ENCODE data around the gene KIF3A.

KIF3A gene

GRCh38 chr5:132667309-132667708, 70.0 kb downstream of the KIF3A start (continued):
- TF ChIP-seq TSHZ2 (CRISPR knock-in tag; IDR thresholded peaks at IDR 0.05): no peak
- no peak for TF ChIP-seq ISL1 (CRISPR knock-in tag; IDR thresholded peaks at IDR 0.05)
- TF ChIP-seq SNAI2 (CRISPR knock-in tag; IDR thresholded peaks at IDR 0.05): no peak
- TF ChIP-seq TOX (CRISPR knock-in tag; IDR thresholded peaks at IDR 0.05; ENCODE audit: borderline replicate concordance): no peak
- no peak for TF ChIP-seq ZNF565 (CRISPR knock-in tag; conservative IDR thresholded peaks at IDR 0.05; ENCODE audit: low read depth)
- TF ChIP-seq ZFP3 (CRISPR knock-in tag; IDR thresholded peaks at IDR 0.05): no peak
- TF ChIP-seq RARB (CRISPR knock-in tag; IDR thresholded peaks at IDR 0.05): no peak
- TF ChIP-seq, protein P1, sequence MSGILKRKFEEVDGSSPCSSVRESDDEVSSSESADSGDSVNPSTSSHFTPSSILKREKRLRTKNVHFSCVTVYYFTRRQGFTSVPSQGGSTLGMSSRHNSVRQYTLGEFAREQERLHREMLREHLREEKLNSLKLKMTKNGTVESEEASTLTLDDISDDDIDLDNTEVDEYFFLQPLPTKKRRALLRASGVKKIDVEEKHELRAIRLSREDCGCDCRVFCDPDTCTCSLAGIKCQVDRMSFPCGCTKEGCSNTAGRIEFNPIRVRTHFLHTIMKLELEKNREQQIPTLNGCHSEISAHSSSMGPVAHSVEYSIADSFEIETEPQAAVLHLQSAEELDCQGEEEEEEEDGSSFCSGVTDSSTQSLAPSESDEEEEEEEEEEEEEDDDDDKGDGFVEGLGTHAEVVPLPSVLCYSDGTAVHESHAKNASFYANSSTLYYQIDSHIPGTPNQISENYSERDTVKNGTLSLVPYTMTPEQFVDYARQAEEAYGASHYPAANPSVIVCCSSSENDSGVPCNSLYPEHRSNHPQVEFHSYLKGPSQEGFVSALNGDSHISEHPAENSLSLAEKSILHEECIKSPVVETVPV (CRISPR knock-in tag; IDR thresholded peaks at IDR 0.05): no peak
- no peak for TF ChIP-seq TCF4 (CRISPR knock-in tag; IDR thresholded peaks at IDR 0.05; ENCODE audit: borderline replicate concordance)
- no peak for TF ChIP-seq GLIS3 (CRISPR knock-in tag; IDR thresholded peaks at IDR 0.05)

DNA sequence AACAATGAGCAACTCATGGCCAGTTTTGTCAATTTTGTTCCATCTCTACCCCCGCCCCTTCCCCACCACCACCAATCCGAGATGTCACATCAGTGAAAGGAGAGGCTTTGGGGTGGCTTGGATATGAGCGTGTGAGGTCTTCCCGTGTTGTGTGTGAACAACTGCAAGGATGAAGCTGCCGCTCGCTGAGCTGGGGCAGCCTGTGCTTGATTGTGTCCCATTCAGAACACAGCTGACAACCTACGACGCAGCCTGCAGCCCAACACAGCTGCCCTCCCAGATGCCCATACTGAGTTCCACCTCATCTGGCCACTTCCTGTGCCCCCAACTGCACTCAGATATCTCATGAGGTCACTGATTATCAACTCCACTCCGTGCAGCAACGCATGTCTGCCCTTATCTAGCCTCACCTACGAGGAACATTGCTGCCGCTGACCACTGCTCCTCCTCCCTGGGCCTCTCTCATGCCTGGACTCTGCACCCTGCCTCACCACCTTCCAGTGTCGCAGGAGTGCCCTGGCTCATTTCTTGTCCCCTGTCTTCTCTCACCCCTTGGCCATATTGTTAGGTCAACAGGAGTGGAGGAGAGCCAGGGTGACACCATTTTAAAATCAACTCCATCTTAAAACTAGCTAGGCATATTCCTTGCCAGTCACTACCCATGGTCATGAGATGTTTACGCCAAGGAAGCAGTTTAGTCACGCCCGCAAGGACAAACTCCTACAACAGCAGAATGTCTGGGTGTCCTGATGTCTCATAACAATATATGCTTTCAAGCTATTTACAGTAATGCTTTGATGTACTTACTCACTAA, 70.8 kb downstream of the KIF3A start:
- TF ChIP-seq, protein P2, sequence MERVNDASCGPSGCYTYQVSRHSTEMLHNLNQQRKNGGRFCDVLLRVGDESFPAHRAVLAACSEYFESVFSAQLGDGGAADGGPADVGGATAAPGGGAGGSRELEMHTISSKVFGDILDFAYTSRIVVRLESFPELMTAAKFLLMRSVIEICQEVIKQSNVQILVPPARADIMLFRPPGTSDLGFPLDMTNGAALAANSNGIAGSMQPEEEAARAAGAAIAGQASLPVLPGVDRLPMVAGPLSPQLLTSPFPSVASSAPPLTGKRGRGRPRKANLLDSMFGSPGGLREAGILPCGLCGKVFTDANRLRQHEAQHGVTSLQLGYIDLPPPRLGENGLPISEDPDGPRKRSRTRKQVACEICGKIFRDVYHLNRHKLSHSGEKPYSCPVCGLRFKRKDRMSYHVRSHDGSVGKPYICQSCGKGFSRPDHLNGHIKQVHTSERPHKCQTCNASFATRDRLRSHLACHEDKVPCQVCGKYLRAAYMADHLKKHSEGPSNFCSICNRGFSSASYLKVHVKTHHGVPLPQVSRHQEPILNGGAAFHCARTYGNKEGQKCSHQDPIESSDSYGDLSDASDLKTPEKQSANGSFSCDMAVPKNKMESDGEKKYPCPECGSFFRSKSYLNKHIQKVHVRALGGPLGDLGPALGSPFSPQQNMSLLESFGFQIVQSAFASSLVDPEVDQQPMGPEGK (CRISPR knock-in tag; IDR thresholded peaks at IDR 0.05; ENCODE audit: borderline replicate concordance): no peak
- TF ChIP-seq, protein P3, sequence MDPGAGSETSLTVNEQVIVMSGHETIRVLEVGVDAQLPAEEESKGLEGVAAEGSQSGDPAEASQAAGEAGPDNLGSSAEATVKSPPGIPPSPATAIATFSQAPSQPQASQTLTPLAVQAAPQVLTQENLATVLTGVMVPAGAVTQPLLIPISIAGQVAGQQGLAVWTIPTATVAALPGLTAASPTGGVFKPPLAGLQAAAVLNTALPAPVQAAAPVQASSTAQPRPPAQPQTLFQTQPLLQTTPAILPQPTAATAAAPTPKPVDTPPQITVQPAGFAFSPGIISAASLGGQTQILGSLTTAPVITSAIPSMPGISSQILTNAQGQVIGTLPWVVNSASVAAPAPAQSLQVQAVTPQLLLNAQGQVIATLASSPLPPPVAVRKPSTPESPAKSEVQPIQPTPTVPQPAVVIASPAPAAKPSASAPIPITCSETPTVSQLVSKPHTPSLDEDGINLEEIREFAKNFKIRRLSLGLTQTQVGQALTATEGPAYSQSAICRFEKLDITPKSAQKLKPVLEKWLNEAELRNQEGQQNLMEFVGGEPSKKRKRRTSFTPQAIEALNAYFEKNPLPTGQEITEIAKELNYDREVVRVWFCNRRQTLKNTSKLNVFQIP (CRISPR knock-in tag; IDR thresholded peaks at IDR 0.05; ENCODE audit: borderline replicate concordance, low read depth): no peak
- TF ChIP-seq CREB5 (CRISPR knock-in tag; IDR thresholded peaks at IDR 0.05; ENCODE audit: low read depth) (no peak), TCF4 (CRISPR knock-in tag; IDR thresholded peaks at IDR 0.05; ENCODE audit: borderline replicate concordance) (no peak), TSHZ2 (CRISPR knock-in tag; IDR thresholded peaks at IDR 0.05) (no peak), PPARA (CRISPR knock-in tag; IDR thresholded peaks at IDR 0.05; ENCODE audit: borderline replicate concordance) (no peak), ZNF8 (CRISPR knock-in tag; IDR thresholded peaks at IDR 0.05) (no peak), ESRRG (CRISPR knock-in tag; IDR thresholded peaks at IDR 0.05) (no peak), GLIS3 (CRISPR knock-in tag; IDR thresholded peaks at IDR 0.05) (no peak), ZNF565 (CRISPR knock-in tag; conservative IDR thresholded peaks at IDR 0.05; ENCODE audit: low read depth) (no peak), BACH2 (CRISPR knock-in tag; IDR thresholded peaks at IDR 0.05; ENCODE audit: borderline replicate concordance) (no peak), ZFP30 (CRISPR knock-in tag; IDR thresholded peaks at IDR 0.05) (no peak), OSR1 (CRISPR knock-in tag; IDR thresholded peaks at IDR 0.05) (no peak), CSDC2 (CRISPR knock-in tag; IDR thresholded peaks at IDR 0.05) (no peak), ZNF70 (CRISPR knock-in tag; IDR thresholded peaks at IDR 0.05) (no peak), SNAI2 (CRISPR knock-in tag; IDR thresholded peaks at IDR 0.05) (no peak)
- TF ChIP-seq, protein P1 (CRISPR knock-in tag; IDR thresholded peaks at IDR 0.05): no peak
- no peak for ATAC-seq

Data from SK-N-SH treated with all-trans-retinoic acid at 6 μM for 48 hours (cell line).